Sigmoid colon (tissue), 7 donors: Measurements from ENCODE around the gene RNF181. TPM values are rescaled to one million over a fixed set of nuclear protein-coding genes. Genes with fewer than 3 reads are reported as not detected.

ENCODE experiments used
- DNase-seq: peaks from one replicate; pipeline ENCODE4 v3.0.0-alpha.2; 2019
- H3K27ac ChIP-seq, 4 donors: fragments of 200-600 bp; sonication (generic); one replicate each; pipeline ENCODE4 v1.5.1; 2016 to 2019; ENCODE audit warnings: mild to moderate bottlenecking in 1 of 4
- H3K27me3 ChIP-seq, 3 donors: fragments of 200-600 bp; sonication (generic); one replicate each; pipeline ENCODE4 v1.5.1; 2019; ENCODE audit warnings: mild to moderate bottlenecking in 1 of 3
- H3K36me3 ChIP-seq, 4 donors: fragments of 200-600 bp; sonication (generic); one replicate each; pipeline ENCODE4 v1.5.1; 2016 to 2019
- H3K4me1 ChIP-seq, 4 donors: fragments of 200-600 bp; sonication (generic); one replicate each; pipeline ENCODE4 v1.5.1; 2017 to 2019
- H3K4me3 ChIP-seq, 4 donors: fragments of 200-600 bp; sonication (generic); one replicate each; pipeline ENCODE4 v1.5.1; 2017 to 2019; ENCODE audit warnings: mild to moderate bottlenecking in 2 of 4, moderate library complexity in 1 of 4
- H3K9me3 ChIP-seq, 4 donors: fragments of 200-600 bp in 3 of 4; sonication (generic) in 3 of 4; one replicate each; pipeline versions ENCODE4 v1.5.1 to v1.6.1; 2013 to 2019
- EP300 ChIP-seq, 4 donors: sonication (generic); formaldehyde crosslinking; IDR thresholded peaks; one replicate each; pipeline ENCODE4 v1.6.1; 2017; ENCODE audit warnings: antibody characterized with exemption in 4 of 4
- POLR2A ChIP-seq, 2 donors: fragments of 450-650 bp; IDR thresholded peaks; one replicate each; pipeline ENCODE4 v1.6.1; 2016; ENCODE audit warnings: antibody characterized with exemption in 2 of 2, mild to moderate bottlenecking in 2 of 2, moderate library complexity in 2 of 2
- POLR2AphosphoS5 ChIP-seq, 4 donors: sonication (generic); formaldehyde crosslinking; IDR thresholded peaks; one replicate each; pipeline ENCODE4 v1.6.1; 2017; ENCODE audit warnings: antibody characterized with exemption in 4 of 4
- WGBS, 2 donors: extraction: QIAGEN DNeasy Blood & Tissue Kit; methylation state at CpG; one replicate each; pipeline ENCODE4 v1.1.7; 2013; 5-methylcytosine and 5-hydroxymethylcytosine counted together
- intact Hi-C: fragments of 100-400 bp; cut with DNase I; formaldehyde crosslinking; loops from one replicate; pipeline ENCODE4 v1.15.1; 2023
- polyA plus RNA-seq, 3 donors: library from polyadenylated mRNA; stranded (reverse); fragments of 200-250 nt; gene quantifications; one replicate each; pipeline ENCODE4 v1.2.3, GENCODE V29; 2013
- total RNA-seq, 4 donors: library from RNA; depleted of rRNA; stranded (reverse); fragments of >200 nt; gene quantifications; one replicate each; pipeline ENCODE4 v1.1.0, GENCODE V29; 2016
- TF ChIP-seq, protein P1 (sequence below), 4 experiments: fragments of 450-650 bp in 3 of 4; fragments of 200-600 bp in 1 of 4; IDR thresholded peaks; one replicate each; pipeline ENCODE4 v1.5.1; 2016 to 2019; ENCODE audit warnings: antibody characterized with exemption in 4 of 4, mild to moderate bottlenecking in 3 of 4, moderate library complexity in 2 of 4
- donor health status: healthy with polysubstance abuse.
- donor health status: Bipolar disorder and iron deficiency.
- donor health status: healthy.

Gene RNF181
- total and polyA plus RNA-seq, 7 donors, result 124 to 190 (median 165) TPM

DNA sequence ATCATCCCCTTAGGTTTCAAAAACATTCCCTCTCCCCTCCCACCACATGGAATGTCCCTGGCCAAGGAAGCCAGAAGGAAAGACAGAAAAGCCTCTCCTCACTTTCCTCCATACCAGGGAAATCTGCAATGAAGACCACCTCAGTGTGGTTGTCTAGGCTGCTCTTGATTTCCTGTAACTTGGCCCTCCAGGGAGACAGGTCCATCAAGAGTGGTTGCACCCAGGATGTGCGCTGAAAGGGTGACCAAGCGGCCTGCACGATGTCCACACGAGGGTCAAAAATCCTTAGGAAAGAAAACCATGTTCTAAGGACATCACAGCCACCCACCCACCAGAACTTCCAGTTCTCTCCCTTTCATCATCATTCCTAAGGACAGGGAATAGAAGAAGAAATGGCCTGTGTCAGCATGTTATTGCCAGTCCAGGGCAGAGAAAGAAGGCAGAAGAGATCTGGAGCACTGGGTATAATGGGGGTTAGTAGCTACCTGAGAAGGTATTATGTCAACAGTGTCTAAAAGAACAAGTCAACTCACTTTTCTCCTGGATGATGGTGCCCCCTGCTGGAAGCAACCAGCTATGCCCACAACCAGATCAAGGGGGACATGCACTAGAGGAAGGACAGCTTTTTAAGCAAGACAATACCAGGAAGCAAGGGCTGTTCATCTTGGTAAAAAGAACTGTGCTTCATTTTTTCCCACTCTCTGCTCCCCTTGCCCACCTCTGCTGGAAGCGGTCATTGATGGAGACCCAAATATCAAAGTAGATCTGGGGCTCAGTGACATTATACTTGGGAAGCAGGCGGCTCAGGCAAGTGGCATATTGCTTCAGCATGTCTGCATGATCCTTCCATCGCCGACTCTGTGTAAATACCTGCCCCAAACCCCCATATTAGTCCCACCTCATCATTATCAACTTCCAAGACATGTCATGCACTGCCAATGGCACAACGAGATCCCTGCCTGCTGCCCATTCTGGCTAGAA, 43.6 kb upstream of the RNF181 start:
- WGBS, 2 donors, result 78% methylated on average over 9 of the region's 9 CpGs
- peaks cover 15 to 83% (median 40%) of the 10 kb centered on the region in 4 donors for H3K36me3 ChIP-seq
- TF ChIP-seq, protein P1, sequence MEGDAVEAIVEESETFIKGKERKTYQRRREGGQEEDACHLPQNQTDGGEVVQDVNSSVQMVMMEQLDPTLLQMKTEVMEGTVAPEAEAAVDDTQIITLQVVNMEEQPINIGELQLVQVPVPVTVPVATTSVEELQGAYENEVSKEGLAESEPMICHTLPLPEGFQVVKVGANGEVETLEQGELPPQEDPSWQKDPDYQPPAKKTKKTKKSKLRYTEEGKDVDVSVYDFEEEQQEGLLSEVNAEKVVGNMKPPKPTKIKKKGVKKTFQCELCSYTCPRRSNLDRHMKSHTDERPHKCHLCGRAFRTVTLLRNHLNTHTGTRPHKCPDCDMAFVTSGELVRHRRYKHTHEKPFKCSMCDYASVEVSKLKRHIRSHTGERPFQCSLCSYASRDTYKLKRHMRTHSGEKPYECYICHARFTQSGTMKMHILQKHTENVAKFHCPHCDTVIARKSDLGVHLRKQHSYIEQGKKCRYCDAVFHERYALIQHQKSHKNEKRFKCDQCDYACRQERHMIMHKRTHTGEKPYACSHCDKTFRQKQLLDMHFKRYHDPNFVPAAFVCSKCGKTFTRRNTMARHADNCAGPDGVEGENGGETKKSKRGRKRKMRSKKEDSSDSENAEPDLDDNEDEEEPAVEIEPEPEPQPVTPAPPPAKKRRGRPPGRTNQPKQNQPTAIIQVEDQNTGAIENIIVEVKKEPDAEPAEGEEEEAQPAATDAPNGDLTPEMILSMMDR (IDR thresholded peaks at IDR 0.05), result peak; percentile 85 to 94 (median 93)
- TF ChIP-seq POLR2A (IDR thresholded peaks at IDR 0.05), result no peak
- H3K27ac ChIP-seq, result peak overlapping the region in 1 of 4 donors; percentile 25
- DNase-seq, result peak; percentile 90
- intact Hi-C loops, result loop anchor here (1.0 kb wide), 2 partner anchors 132 to 161 kb away; no protein-coding TSS in a partner anchor
- no peak overlapping the region for H3K4me3 ChIP-seq
- H3K4me1 ChIP-seq, result no peaks in the 10 kb centered on the region
- H3K9me3 ChIP-seq, result no peaks in the 10 kb centered on the region
- H3K27me3 ChIP-seq, result no peaks in the 10 kb centered on the region

DNA sequence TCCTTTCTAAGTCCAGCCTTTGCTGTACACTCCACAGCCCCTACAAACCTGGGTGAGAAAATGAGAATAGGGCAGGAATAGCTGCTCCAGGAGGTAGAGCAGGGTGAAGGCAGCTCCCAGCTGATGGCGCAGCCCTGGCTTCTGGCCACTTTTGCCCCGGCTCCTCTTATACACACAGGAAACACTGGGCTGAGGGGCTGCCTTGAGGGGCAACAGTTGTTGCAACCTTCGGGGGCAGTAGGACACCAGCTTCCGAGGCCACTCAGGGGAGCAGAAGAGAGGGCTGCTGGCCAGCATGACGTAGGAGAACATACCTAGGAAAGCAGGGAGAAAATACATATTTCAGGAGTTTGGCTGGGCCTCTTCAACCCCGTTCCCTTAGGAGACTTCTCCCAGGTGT, 42.4 kb upstream of the RNF181 start:
- Histone ChIP-seq H3K36me3 (peaks cover 15 to 94% (median 42%) of the 10 kb centered on the region in 4 donors), H3K4me3 (no peak overlapping the region), H3K27me3 (no peaks in the 10 kb centered on the region), H3K9me3 (no peaks in the 10 kb centered on the region), H3K27ac (no peak overlapping the region), H3K4me1 (no peaks in the 10 kb centered on the region)
- WGBS, 2 donors, result 87 to 92% methylated on average over 6 of the region's 6 CpGs
- TF ChIP-seq POLR2A (IDR thresholded peaks at IDR 0.05) (no peak), EP300 (IDR thresholded peaks at IDR 0.05) (no peak), POLR2AphosphoS5 (IDR thresholded peaks at IDR 0.05) (no peak)
- TF ChIP-seq, protein P1 (IDR thresholded peaks at IDR 0.05), result no peak
- intact Hi-C loops, result no loop called here
- no peak for DNase-seq

DNA sequence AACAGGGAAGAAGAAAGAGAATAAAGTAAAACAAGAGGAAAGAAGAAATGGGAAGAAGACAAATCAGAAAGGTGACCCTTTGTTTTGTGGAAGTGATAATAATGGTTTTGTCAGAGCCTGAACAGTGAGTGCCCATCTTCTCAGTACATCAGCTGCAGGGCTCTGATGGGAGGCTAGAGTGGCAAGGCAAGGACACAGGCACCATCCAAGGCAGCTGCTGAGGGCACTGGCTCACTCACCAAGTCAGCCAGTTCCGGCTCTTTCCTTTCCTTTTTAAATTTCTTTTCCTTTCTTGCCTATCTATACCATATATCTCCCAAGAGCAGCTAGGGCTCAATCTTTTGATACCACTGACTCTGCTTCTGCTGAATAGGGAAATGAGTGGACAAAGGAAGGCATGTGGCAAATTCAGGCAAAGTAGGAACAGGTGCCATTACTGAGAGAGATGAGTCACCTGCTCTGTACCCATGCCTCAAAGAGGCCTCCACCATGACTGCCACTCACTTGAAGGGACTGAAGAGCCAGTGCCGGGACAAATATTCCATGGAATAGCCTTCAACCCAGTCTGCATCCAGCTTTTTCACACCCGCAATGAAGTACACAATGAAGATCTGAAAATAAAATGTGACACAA, 40.4 kb upstream of the RNF181 start:
- Histone ChIP-seq H3K9me3 (no peaks in the 10 kb centered on the region), H3K27ac (no peak overlapping the region), H3K4me1 (peaks cover 0 to 8% (median 6%) of the 10 kb centered on the region in 4 donors), H3K4me3 (no peak overlapping the region), H3K36me3 (peaks cover 15 to 86% (median 42%) of the 10 kb centered on the region in 4 donors), H3K27me3 (no peaks in the 10 kb centered on the region)
- no peak for TF ChIP-seq POLR2A (IDR thresholded peaks at IDR 0.05)
- TF ChIP-seq, protein P1 (IDR thresholded peaks at IDR 0.05), result no peak
- no peak for TF ChIP-seq POLR2AphosphoS5 (IDR thresholded peaks at IDR 0.05)
- no peak for TF ChIP-seq EP300 (IDR thresholded peaks at IDR 0.05)
- intact Hi-C loops, result no loop called here
- no peak for DNase-seq
- WGBS, 2 donors, result 95 to 96% methylated on average over 3 of the region's 3 CpGs

DNA sequence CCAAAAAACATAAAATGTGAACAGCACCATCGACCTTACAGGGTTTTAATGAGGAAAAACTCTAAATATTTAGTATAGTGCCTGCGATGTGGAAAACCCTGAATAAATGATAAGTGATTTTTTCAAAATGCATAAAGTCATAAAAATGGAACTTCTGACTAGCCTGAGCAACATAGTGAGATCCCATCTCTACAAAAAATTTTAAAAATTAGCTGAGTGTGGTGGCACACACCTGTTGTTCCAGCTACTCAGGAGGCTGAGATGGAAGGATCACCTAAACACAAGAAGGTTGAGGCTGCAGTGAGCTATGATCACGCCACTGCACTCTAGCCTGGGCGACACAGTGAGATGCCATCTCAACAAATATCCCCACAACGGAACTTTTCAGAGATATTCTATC, 38.4 kb upstream of the RNF181 start:
- intact Hi-C loops, result no loop called here
- H3K27ac ChIP-seq, result no peak overlapping the region
- 92 to 95% methylated on average over 5 of the region's 5 CpGs for WGBS, 2 donors
- no peak overlapping the region for H3K4me3 ChIP-seq
- H3K36me3 ChIP-seq, result peaks cover 15 to 68% (median 33%) of the 10 kb centered on the region in 4 donors
- no peaks in the 10 kb centered on the region for H3K27me3 ChIP-seq
- H3K4me1 ChIP-seq, result peaks cover 0 to 21% (median 16%) of the 10 kb centered on the region in 4 donors
- TF ChIP-seq POLR2AphosphoS5 (IDR thresholded peaks at IDR 0.05) (no peak), EP300 (IDR thresholded peaks at IDR 0.05) (no peak), POLR2A (IDR thresholded peaks at IDR 0.05) (no peak)
- TF ChIP-seq, protein P1 (IDR thresholded peaks at IDR 0.05), result no peak
- H3K9me3 ChIP-seq, result no peaks in the 10 kb centered on the region
- no peak for DNase-seq
